Endothelial cell of umbilical vein (primary cell): ENCODE results near the gene PRRG1. TPM values are rescaled to one million over a fixed set of nuclear protein-coding genes. Genes with fewer than 3 reads are reported as not detected.
"Not testable (repeated sequence)": the region's sequence is repeated elsewhere in the genome, so short reads cannot be mapped to it uniquely, and the experiment has no call there.

Experiments used
- BruUV-seq: library from RNA; stranded (reverse); fragments of 400-500 nt; replicated peaks from 2 replicates; lab custom pipeline; 2021; lab: Mats Ljungman, UMichigan
- CTCF ChIA-PET: fragments of 300-600, 350-600 bp; sonication (Branson Sonifier 250); formaldehyde crosslinking; loops from one replicate; lab custom pipeline; 2021; ENCODE audit warnings: antibody characterized with exemption, inconsistent platforms; lab: Charles Lee
- POLR2A ChIA-PET: fragments of 300-600, 350-600 bp; sonication (Branson Sonifier 250); formaldehyde crosslinking; loops from one replicate; lab custom pipeline; 2021; ENCODE audit warnings: antibody characterized with exemption, inconsistent platforms; lab: Charles Lee
- DNase-seq: peaks from one replicate; pipeline ENCODE4 v3.0.0-alpha.2; 2011; ENCODE audit warnings: low read depth, low spot score
- FAIRE-seq: peaks from 2 replicates; lab custom pipeline; 2011; peaks lifted over from hg19 to GRCh38; lab: Jason Lieb, UNC
- H2AFZ ChIP-seq: 2 replicates; pipeline ENCODE4 v1.6.0; 2012; ENCODE audit warnings: low read depth, low read length, control low read depth, inconsistent platforms
- H3K27ac ChIP-seq: 2 replicates; pipeline ENCODE4 v1.5.1; 2011; ENCODE audit warnings: low read depth, mild to moderate bottlenecking, control low read depth, low read length, moderate library complexity; ENCODE audit not compliant: insufficient read depth
- H3K27me3 ChIP-seq, 2 experiments: 2 replicates each; pipeline versions ENCODE4 v1.6.0 to v1.6.1; 2011; ENCODE audit warnings: low read length in 2 of 2, mixed read lengths in 1 of 2; ENCODE audit not compliant: control insufficient read depth in 2 of 2, insufficient read depth in 2 of 2
- H3K36me3 ChIP-seq, 2 experiments: 2 replicates in 1 of 2; 3 replicates in 1 of 2; pipeline ENCODE4 v1.5.1; 2011; ENCODE audit warnings: low read length in 2 of 2, mild to moderate bottlenecking in 1 of 2, moderate library complexity in 1 of 2; ENCODE audit not compliant: control insufficient read depth in 2 of 2, insufficient read depth in 2 of 2; ENCODE audit errors: extremely low read depth in 1 of 2
- H3K4me1 ChIP-seq: 3 replicates; pipeline ENCODE4 v1.5.1; 2011; ENCODE audit warnings: mild to moderate bottlenecking, low read length; ENCODE audit not compliant: control insufficient read depth, insufficient read depth; ENCODE audit errors: extremely low read depth
- H3K4me2 ChIP-seq: 2 replicates; pipeline ENCODE4 v1.6.1; 2011; ENCODE audit warnings: low read length, control low read depth, mixed read lengths; ENCODE audit not compliant: insufficient read depth
- H3K4me3 ChIP-seq, 3 experiments: fragments of 200-600 bp in 1 of 3; sonication (generic), shearing (Covaris generic) in 1 of 3; replicated peaks in 1 of 3; 2 replicates each; pipeline ENCODE4 v1.5.1; 2011 to 2016; ENCODE audit warnings: control low read depth in 3 of 3, low read length in 3 of 3, mild to moderate bottlenecking in 2 of 3, inconsistent platforms in 1 of 3, low read depth in 1 of 3, moderate library complexity in 1 of 3; ENCODE audit not compliant: insufficient read depth in 1 of 3
- H3K79me2 ChIP-seq: 2 replicates; pipeline ENCODE4 v1.6.0; 2012; ENCODE audit warnings: low read length, inconsistent platforms; ENCODE audit not compliant: control insufficient read depth, insufficient read depth
- H3K9ac ChIP-seq: replicated peaks from 2 replicates; pipeline ENCODE3; 2011; ENCODE audit warnings: low read length, control low read depth; ENCODE audit not compliant: insufficient read depth; ENCODE audit errors: extremely low read depth
- H3K9me1 ChIP-seq: replicated peaks from 3 replicates; pipeline ENCODE4 v1.6.0; 2011; ENCODE audit warnings: mild to moderate bottlenecking, low read length; ENCODE audit not compliant: control insufficient read depth, insufficient read depth; ENCODE audit errors: extremely low read depth
- H3K9me3 ChIP-seq: replicated peaks from 2 replicates; pipeline ENCODE4 v1.5.1; 2012; ENCODE audit warnings: low read length, inconsistent platforms; ENCODE audit not compliant: control insufficient read depth, insufficient read depth
- H4K20me1 ChIP-seq: replicated peaks from 2 replicates; pipeline ENCODE3; 2011; ENCODE audit warnings: mild to moderate bottlenecking, low read length; ENCODE audit not compliant: control insufficient read depth, insufficient read depth; ENCODE audit errors: extremely low read depth
- CTCF ChIP-seq, 2 donors: IDR thresholded peaks; 1 replicate in 1 of 2; 2 replicates in 1 of 2; pipeline ENCODE4 v1.5.1; 2011; ENCODE audit warnings: low read length in 2 of 2, mild to moderate bottlenecking in 2 of 2, moderate library complexity in 2 of 2, control low read depth in 1 of 2, inconsistent platforms in 1 of 2, low read depth in 1 of 2; ENCODE audit not compliant: insufficient read depth in 1 of 2; ENCODE audit errors: extremely low read depth in 1 of 2
- EZH2 ChIP-seq: IDR thresholded peaks from 2 replicates; pipeline ENCODE4 v1.6.1; 2012; ENCODE audit warnings: borderline replicate concordance, low read depth, mild to moderate bottlenecking, moderate library complexity, low read length, inconsistent platforms; ENCODE audit not compliant: severe bottlenecking
- FOS ChIP-seq: IDR thresholded peaks from 2 replicates; pipeline ENCODE4 v1.6.1; 2011; ENCODE audit warnings: mild to moderate bottlenecking, low read length, moderate library complexity, borderline replicate concordance; ENCODE audit not compliant: insufficient read depth
- GATA2 ChIP-seq: IDR thresholded peaks from 2 replicates; pipeline ENCODE4 v1.7.0; 2011; ENCODE audit warnings: low read depth, mild to moderate bottlenecking, moderate library complexity, mixed read lengths, low read length; ENCODE audit not compliant: insufficient read length, insufficient read depth
- MYC ChIP-seq: IDR thresholded peaks from one replicate; pipeline ENCODE4 v1.6.1; 2011; ENCODE audit warnings: mild to moderate bottlenecking, low read depth, low read length
- POLR2A ChIP-seq: IDR thresholded peaks from 2 replicates; pipeline ENCODE4 v1.6.1; 2012; ENCODE audit warnings: low read depth, mild to moderate bottlenecking, control low read depth, low read length
- dilution Hi-C: fragments of 300-500 bp; cut with MboI; formaldehyde crosslinking; loops from one replicate; pipeline ENCODE4 v1.15.0; 2019; ENCODE audit warnings: low sequenced_read_pairs; ENCODE audit not compliant: extremely low pct_ligation_motif_present
- intact Hi-C: fragments of 100-400 bp; cut with micrococcal nuclease; formaldehyde crosslinking; loops from one replicate; pipeline ENCODE4 v1.10.0; 2022
- polyA plus RNA-seq, 4 experiments: library from polyadenylated mRNA; depleted of rRNA in 3 of 4; stranded (reverse) in 3 of 4; unstranded in 1 of 4; fragments of >200 nt; gene quantifications; 2 replicates each; pipeline versions ENCODE4 v1.2.1 to v1.2.3, GENCODE V29; 2011 to 2012; ENCODE audit warnings: missing spikeins in 1 of 4
- total RNA-seq: library from RNA; stranded (reverse); gene quantifications from 2 replicates; pipeline ENCODE4 v1.2.3, GENCODE V29; 2021

PRRG1 gene
- total and polyA plus RNA-seq, 2 donors (not counting 3 experiments of a cell fraction or from before 2014, with no cell fraction given): 37.6 to 46.3 TPM

- Histone ChIP-seq H2AFZ (no peak overlapping the region), H3K4me1 (no peaks in the 10 kb centered on the region), H3K36me3 (no peaks in the 10 kb centered on the region), H3K79me2 (no peaks in the 10 kb centered on the region), H3K9me1 (no peaks in the 10 kb centered on the region), H3K27me3 (no peaks in the 10 kb centered on the region), H3K9me3 (no peaks in the 10 kb centered on the region), H3K4me2 (no peak overlapping the region), H3K9ac (no peak overlapping the region), H4K20me1 (no peaks in the 10 kb centered on the region), H3K4me3 (no peak overlapping the region), H3K27ac (no peak overlapping the region)
- DNase-seq (no peak), FAIRE-seq (no peak)
- no TSS peak for BruUV-seq
- intact Hi-C loops: no loop called here
- dilution Hi-C loops: no loop called here
- ChIA-PET CTCF (no interaction called here), POLR2A (no interaction called here)
- TF ChIP-seq CTCF (IDR thresholded peaks at IDR 0.05; ENCODE audit: extremely low read depth in 1 of 2, insufficient read depth in 1 of 2, low read depth in 1 of 2, low read length in 2 of 2) (no peak), GATA2 (no peak), EZH2 (no peak), MYC (no peak), POLR2A (no peak), FOS (no peak)
Measured at GRCh38 chrX:37491686-37492085, 142.5 kb downstream of the PRRG1 start.

GRCh38 chrX:37495760-37496159 is 146.6 kb downstream of the PRRG1 start:
- H2AFZ ChIP-seq, H3K79me2 ChIP-seq, H3K9me1 ChIP-seq, DNase-seq, H3K4me1 ChIP-seq, H3K9ac ChIP-seq, H3K9me3 ChIP-seq, H3K4me3 ChIP-seq, BruUV-seq, H4K20me1 ChIP-seq, H3K27me3 ChIP-seq, CTCF ChIA-PET, H3K27ac ChIP-seq, FAIRE-seq, intact Hi-C loops, POLR2A ChIA-PET, H3K4me2 ChIP-seq, dilution Hi-C loops, H3K36me3 ChIP-seq: not testable (repeated sequence)
- TF ChIP-seq CTCF (IDR thresholded peaks at IDR 0.05; ENCODE audit: extremely low read depth in 1 of 2, insufficient read depth in 1 of 2, low read depth in 1 of 2, low read length in 2 of 2): peak; percentile 1 to 6

GRCh38 chrX:37497126-37497525 is 148.0 kb downstream of the PRRG1 start:
- DNase-seq, FAIRE-seq, H3K9me1 ChIP-seq, H4K20me1 ChIP-seq, H3K79me2 ChIP-seq, H2AFZ ChIP-seq, H3K36me3 ChIP-seq, H3K27ac ChIP-seq, CTCF ChIA-PET, intact Hi-C loops, H3K4me3 ChIP-seq, dilution Hi-C loops, H3K9me3 ChIP-seq, H3K9ac ChIP-seq, H3K27me3 ChIP-seq, H3K4me1 ChIP-seq, POLR2A ChIA-PET, BruUV-seq, H3K4me2 ChIP-seq: not testable (repeated sequence)
